Tibial nerve (tissue), 4 donors: ENCODE measurements around the gene TFAP2D.

Source experiments
- EP300 ChIP-seq, 2 donors: sonication (generic); formaldehyde crosslinking; IDR thresholded peaks; one replicate each; pipeline ENCODE4 v1.6.1; 2017; ENCODE audit warnings: antibody characterized with exemption in 2 of 2, mild to moderate bottlenecking in 1 of 2
- POLR2A ChIP-seq, 2 donors: fragments of 450-650 bp; IDR thresholded peaks; one replicate each; pipeline ENCODE4 v1.6.1; 2017; ENCODE audit warnings: antibody characterized with exemption in 2 of 2, mild to moderate bottlenecking in 2 of 2, moderate library complexity in 2 of 2
- TF ChIP-seq, protein P1 (sequence below), 5 experiments: fragments of 200-600 bp in 3 of 5; fragments of 450-650 bp in 2 of 5; sonication (generic) in 3 of 5; IDR thresholded peaks; one replicate each; pipeline ENCODE4 v1.5.1; 2016 to 2019; ENCODE audit warnings: antibody characterized with exemption in 5 of 5, mild to moderate bottlenecking in 3 of 5, moderate library complexity in 2 of 5

DNA sequence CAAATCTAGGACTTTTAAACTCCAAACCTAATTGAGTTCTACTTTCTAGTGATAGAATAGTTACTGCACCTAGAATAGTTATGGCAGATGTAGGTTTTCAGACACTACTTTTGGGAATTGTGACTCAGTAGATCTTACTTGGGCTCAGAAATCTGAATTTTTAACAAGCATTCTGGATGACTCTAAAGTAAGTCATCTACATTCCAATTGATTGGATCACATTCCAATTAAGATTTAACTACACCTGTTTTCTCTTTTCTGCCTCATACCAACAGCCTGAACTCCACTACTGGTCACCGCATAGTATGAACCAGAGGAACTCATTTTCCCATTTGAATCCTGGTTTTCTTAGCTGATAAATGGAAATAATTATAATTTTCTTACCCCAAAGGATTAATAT, 49.5 kb upstream of the TFAP2D start:
- TF ChIP-seq, protein P1, sequence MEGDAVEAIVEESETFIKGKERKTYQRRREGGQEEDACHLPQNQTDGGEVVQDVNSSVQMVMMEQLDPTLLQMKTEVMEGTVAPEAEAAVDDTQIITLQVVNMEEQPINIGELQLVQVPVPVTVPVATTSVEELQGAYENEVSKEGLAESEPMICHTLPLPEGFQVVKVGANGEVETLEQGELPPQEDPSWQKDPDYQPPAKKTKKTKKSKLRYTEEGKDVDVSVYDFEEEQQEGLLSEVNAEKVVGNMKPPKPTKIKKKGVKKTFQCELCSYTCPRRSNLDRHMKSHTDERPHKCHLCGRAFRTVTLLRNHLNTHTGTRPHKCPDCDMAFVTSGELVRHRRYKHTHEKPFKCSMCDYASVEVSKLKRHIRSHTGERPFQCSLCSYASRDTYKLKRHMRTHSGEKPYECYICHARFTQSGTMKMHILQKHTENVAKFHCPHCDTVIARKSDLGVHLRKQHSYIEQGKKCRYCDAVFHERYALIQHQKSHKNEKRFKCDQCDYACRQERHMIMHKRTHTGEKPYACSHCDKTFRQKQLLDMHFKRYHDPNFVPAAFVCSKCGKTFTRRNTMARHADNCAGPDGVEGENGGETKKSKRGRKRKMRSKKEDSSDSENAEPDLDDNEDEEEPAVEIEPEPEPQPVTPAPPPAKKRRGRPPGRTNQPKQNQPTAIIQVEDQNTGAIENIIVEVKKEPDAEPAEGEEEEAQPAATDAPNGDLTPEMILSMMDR (IDR thresholded peaks at IDR 0.05) = no peak
- no peak for TF ChIP-seq POLR2A (IDR thresholded peaks at IDR 0.05)
- TF ChIP-seq EP300 (IDR thresholded peaks at IDR 0.05) = no peak
